Amniotic stem cell (primary cell): ENCODE measurements around the gene CFAP57.

Source experiments
- DNase-seq: peaks from one replicate; lab custom pipeline; 2025; lab: John Stamatoyannopoulos, UW

Gene CFAP57

DNA sequence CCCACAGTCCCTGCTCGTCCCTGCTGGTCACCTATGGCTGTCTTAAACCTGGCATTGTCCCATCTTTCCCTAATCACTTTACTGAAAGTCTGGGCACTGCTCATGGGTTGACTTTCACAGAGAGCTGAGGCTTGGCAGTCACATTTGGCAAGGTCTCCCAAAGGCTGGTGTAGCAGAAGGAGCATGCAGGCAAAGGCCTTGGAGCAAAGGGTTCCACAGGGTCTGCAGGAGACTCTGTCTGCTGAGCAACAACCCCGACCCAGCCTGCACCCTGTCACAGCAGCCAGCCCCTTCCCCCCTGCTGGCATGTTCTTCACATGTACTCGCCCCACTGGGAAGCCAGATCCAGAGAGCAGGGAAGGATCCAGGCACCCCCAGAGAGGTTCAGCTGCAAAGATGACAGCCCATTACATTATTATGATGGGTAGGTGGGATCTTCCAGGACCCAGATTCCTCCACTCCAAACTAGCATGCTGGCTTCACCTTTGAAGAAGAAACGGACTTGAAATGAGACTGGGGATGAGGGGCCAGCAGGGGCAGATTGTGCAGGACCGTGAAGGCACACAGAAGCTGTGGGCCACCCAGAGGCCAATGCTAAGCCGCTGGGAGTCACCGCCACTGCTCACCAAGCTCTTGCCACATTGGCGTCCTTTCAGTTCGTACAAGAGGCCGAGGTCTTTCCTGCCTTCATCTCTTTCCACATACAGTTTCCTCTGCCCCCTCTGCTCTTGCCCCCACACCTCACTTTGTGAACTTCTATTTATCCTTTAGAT, 83.5 kb downstream of the CFAP57 start:
- no peak for DNase-seq

DNA sequence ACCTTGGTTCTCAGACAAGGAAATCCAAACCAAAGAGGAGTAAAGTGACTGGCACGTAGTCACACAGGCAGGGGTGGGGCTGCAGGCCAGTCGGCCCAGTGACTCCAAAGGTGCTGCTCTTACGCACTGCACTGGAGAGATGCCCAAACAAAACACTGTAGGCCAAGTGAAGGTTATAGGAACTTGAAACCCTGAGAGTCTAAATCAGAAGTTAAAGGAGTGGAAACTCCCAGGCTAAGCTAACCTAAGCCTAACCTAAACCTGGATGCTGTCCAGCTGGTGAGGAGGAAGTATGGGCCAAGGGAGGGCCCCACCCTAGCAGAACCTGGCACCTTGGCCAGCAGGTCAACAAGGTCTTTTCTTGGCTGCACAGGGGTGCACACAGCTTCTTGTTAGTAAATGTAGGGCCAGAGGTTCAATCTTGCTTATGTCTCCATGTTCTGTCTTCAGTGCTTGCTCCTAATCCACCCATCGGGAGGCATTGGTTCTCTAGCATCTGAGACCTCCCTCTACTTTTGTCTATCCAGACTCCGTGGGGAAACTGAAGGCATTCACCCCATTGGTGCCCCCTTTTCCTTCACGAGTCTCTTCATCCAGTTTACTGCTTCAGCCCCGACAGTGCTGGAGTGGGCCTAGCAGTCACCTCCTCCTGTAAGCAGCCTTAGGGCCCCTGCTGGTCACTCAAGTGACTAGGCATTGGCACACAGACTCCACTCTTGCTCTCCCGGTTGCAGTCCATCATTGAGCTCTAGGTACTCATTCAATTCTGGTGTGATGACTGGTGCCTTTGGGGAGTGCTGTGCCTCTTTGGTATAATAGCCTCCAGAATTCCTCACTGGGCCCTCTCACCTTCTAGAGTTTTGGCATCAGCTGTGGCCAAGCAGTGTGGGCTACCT, 84.8 kb downstream of the CFAP57 start:
- DNase-seq = no peak

DNA sequence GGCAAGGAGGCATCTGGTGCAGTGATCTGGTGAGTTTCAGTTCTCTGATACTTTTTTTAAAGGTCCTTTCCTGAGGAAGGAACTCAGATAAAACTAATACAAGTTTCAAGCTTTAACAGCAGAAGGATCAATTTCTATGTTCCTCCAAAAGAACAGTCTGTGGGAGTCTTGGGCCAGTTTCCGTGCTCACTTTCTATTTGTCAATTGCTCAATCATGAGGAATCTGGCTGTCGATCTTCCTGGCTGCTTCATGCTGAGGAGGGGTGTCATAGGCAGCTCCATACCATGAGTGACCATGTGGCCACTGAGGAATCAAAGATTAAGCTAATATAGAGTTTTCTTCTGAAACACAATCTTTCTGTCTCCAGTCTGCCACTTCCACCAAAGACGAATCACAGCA, 86.2 kb downstream of the CFAP57 start:
- DNase-seq = no peak

DNA sequence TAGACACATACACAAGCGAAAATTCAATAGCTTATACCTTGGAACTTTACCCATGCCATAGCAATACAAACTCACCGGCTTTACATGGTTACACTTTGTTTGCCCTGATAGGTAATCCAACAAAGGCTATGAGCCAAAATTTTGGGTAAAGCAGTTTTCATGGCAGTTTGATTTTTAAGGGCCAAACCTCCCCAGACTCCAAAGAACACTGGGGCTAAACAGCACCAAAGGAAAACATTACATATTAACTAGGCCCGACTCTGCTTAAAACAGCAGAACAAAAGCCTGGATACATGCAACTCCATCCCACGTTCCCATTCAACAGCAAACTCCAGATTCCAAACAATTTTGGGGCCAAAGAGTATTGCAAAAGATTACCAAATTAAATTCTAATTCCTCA, 93.3 kb downstream of the CFAP57 start:
- no peak for DNase-seq

DNA sequence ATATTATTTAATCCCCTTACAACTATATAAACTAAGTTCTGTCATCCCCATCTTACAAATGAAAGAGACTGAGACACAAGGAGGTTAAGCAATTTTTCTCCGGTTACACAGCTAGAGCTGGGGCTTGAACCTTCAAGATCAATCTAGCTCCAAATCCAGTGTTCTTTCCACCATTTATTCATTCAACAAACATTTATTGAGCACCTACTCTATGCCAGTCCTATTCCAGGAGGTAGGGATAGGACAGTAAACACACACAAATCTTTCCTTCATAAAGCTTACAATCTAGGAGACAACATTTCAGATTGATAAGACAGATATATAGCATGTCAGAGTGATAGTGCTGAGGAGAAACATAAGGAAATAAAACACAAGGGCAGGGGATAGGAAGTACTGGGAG, 94.8 kb downstream of the CFAP57 start:
- no peak for DNase-seq

DNA sequence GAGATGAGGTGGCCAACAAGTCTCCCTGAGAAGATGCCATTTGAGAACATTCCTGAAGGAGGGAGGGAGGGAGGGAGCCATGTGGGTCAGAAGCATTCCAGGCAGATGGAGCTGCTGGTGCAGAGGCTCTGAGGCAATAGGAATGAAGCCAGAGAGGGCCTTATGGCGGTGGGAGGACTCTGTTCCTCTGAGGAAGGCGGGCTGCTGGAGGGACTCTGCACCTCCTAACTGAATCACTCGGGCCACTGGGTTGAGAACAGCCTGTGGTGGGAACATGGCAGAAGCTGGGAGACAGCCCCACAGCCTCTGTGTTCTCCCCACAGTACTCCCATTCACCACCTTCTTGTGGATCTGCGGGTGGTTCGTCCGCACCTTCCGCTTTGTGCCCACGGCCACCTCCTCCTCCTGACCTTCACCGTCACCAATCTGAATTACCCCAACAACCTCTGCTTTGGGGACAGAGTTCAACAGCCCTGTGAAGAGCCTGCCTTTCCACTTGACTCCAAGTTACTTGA, 95.2 kb downstream of the CFAP57 start:
- peak; percentile 7 for DNase-seq

DNA sequence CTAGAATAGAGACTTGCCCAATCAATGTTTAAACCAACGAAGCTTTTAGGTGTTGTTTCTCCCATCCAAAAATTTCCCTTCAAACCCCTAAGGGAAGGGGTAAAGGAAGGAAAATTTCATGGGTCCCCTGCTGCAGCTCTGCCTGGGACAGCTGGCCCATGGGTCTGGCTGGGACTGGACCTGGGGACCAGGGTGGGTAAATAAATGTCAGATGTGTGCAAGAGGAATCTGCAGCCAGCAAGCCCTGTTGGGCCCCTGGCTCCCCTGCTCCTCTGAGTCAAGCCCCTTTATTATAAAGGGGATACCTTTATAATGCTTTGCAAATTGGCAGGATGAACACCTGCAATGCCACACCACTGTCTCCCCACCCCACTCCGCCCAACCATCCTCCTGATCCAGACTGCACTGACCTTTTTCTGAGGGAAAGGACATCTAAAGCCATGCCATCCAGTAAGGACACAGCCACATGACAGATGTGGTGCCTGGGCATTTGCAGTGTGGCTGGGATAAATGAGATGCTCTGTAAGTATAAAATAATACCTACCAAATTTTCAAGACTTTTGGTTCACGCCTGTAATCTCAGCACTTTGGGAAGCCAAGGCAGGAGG, 95.8 kb downstream of the CFAP57 start:
- no peak for DNase-seq

DNA sequence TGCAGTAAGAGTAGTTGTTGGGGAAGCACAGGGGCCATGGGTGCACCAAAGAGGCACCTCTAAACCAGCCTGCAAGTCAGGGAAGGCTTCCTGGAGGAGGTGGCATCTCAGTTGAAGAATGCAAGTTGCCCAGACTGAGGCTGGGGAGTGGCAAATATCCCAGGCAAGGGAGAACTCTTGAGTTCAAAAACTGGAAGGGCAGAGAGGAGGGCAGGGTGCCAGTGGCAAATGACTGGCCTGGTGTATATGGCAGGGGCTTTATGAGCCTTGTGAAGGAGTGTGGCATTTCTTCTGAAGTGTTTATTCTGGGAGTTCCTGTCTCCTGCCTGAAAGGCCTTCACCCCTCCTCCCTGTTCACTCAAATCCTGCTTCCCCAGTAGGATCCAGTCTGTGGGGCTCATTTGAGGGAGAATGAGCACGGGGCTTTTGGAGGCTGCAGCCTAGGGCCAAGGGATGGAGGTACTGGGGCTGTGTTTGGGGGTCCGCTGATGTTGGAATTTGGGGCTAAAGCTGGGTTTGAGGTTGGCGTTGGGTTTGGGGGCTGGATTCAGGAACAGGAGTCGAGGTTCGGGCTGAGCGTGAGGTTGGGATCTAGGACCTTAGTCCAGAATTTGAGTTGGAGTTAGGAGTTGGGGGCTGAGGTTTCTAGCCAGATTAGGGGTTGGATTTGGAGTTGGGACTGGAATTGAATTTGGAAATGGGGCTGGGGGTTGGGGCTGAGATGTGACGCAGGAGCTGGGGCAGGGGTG, 97.7 kb downstream of the CFAP57 start, which contains the start of gene TMEM125:
Gene TMEM125, plus strand, starts transcription at position 357 of the 749 bp plus-strand sequence. CDS start 2,740 bp downstream, outside the sequence.
- no peak for DNase-seq

DNA sequence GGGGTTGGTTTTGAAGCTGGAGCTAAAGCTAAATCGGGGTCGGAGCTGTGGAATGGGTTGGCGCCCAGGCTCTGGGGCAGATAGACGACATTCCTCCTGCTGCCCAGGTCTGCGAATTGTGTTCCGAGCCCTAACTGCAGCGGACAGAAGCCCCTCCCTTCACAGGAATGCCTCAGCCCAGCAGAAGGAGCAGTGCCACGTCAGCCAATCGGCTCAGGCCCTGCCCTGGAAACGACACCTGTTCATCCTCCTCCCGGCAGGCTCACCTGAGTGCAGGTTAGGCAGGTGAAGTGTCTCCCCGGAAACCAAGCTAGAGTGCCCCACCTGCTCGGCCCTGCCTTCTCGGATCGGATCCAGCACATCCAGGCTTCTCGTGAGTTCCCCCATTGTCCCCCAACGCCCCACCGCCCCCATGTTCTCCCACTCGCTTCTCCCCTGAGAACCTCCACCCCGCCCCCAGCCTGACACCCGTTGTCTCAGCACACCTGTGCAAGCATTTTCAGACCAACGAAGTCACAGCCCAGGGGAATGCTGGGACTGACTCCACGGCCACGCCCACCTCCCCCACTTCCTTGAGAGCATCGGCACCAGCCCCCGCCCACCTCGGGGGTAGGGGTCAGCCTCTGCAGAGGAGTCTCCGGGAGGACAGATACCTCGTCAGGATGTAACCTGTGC, 98.4 kb downstream of the CFAP57 start:
- no peak for DNase-seq

DNA sequence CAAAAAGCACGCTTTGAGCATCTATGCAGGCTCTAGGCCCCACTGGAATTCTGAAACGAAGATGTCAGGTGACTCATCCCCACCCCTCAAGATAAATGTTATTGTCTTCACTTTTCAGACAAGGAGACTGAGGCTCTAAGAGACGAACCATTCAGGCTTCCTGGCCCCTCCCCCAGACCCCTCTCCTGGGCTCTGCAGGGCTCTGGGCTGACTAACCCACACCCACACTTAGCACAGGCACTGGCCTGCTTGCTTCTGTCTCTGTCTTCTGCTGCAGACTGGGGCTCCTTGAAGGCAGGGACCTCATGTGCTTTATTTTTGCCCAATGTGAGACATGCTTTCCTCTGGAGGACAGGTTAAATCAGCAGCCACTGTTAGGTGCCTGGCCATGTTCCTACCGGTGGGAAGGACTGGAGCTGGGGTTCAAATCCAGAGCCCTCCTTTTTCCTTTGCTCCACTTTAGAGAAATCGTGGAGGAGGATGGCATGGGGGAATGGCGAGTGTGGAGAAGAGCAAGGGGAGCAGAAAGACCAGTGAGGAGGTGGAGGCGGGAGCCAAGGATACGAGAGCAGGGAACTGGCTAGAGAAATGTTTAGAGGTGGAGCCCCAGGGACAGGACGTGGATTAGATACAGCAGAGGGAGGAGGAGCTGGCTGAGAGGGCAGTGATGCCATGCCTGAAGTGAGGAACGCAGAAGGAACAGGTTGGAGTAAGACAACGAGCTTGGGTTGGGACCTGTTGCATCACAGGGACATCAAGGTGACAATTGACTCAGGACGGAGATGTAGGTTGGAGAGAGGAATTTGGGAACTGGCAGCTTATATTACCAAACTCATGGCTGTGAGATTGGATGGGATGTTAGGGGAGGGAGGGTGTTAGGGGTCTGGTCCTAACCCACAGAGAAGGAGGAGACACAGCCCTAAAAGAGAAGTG, 99.3 kb downstream of the CFAP57 start:
- no peak for DNase-seq

DNA sequence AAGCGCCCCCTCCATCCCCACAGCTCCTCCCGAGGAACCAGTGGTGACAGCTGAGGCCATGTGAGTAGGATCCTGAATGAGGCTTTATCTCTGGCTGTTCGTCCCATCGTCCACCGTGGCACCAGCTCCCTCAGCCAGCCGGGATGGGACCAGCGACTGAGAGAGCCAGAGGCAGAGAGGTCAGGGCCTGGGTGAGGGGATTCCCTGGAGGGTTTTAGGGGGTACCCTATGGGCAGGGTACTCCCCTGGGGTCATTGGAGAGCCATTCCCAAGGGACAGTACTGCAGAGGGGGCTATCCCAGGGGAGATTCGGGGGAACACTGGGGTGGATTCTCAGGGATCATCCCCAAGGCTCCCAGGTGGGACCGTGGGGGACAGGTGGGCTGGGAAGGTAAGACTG, 100.0 kb downstream of the CFAP57 start:
- DNase-seq = no peak

DNA sequence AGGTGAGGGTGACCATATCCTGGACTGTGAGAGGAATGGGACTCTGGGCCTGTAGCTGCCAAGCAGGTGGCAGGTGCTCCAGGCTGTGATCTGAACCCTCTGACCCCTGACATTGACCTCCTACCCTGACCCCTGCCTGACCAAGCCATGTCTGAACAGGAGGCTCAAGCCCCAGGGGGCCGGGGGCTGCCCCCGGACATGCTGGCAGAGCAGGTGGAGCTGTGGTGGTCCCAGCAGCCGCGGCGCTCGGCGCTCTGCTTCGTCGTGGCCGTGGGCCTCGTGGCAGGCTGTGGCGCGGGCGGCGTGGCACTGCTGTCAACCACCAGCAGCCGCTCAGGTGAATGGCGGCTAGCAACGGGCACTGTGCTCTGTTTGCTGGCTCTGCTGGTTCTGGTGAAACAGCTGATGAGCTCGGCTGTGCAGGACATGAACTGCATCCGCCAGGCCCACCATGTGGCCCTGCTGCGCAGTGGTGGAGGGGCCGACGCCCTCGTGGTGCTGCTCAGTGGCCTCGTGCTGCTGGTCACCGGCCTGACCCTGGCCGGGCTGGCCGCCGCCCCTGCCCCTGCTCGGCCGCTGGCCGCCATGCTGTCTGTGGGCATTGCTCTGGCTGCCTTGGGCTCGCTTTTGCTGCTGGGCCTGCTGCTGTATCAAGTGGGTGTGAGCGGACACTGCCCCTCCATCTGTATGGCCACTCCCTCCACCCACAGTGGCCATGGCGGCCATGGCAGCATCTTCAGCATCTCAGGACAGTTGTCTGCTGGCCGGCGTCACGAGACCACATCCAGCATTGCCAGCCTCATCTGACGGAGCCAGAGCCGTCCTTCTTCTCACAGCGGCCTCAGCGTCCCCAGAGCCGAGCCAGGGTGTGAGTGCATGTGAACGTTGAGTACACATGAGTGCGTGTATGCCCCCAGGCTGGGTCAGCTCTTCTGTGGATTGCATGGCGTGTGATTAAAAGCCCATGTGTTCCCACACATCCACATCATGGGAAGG, 100.7 kb downstream of the CFAP57 start:
- no peak for DNase-seq

DNA sequence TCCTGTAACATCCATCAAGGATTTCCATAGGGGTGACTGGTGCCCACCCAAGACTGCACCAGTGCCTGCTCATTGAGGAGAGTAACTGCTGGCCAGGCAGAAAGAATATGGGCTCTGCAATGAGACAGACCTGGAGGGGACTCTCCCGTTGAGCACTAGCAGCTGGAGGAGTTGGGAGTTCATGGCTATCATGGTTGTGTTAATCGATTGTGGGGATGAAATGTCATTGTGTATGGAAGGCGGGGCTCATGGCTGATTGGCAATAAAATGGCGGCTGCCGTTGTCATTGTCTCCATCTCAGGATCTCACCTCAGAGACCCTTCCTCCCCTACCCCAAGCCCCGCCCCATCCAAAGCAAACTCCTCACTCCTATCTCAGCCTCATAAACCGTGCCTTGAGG, 101.6 kb downstream of the CFAP57 start:
- DNase-seq = no peak

DNA sequence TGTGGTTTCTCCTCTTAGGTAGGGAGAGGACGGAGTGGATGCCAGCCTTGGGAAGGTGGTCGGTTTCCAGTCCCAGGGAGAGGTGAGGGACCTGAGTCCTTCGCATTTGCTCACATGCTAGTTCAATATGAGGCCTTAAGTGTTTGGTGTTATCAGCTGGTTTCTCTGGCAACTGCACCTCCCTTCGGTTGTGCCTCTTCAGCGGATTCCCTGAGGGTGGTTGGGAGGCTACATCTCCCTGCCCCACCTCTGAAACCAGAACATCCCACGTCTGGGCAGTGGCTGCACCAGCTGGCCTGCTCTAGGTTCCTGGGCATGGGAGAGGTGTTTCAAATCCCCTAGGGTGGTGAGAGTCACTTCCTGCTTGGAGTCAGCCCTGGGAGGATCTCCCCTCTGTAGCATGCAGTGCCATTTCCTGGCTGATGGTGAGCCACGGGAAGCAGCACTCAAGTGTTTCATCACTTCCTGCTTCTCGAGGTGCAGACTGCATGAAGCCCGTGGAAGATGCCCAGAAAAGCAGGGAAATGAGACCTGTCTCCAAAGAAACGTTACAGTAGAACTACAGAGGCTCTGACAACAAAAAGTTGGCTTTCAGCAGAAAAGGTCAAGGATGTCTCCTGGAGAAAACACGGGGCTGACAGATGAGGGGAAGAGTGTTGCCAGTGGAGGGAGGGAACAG, 102.1 kb downstream of the CFAP57 start:
- DNase-seq = no peak

DNA sequence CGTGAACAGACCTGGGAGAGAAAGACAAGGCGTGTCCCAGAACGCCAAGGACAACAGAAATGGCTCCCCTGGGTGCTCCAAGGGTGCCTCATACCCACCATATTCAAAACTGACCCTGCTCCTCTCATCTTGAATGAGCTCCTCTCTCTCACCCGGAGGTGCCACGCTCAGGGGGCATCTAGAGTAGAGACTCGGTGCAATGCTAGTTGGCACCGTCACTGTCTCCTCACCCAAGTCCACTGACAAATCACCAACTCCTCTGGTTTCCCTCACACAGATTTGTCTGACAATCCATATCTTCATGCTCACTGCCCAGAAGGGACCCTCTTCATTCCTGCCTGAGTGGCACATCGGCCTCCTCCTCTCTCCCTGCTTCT, 102.7 kb downstream of the CFAP57 start:
- no peak for DNase-seq

DNA sequence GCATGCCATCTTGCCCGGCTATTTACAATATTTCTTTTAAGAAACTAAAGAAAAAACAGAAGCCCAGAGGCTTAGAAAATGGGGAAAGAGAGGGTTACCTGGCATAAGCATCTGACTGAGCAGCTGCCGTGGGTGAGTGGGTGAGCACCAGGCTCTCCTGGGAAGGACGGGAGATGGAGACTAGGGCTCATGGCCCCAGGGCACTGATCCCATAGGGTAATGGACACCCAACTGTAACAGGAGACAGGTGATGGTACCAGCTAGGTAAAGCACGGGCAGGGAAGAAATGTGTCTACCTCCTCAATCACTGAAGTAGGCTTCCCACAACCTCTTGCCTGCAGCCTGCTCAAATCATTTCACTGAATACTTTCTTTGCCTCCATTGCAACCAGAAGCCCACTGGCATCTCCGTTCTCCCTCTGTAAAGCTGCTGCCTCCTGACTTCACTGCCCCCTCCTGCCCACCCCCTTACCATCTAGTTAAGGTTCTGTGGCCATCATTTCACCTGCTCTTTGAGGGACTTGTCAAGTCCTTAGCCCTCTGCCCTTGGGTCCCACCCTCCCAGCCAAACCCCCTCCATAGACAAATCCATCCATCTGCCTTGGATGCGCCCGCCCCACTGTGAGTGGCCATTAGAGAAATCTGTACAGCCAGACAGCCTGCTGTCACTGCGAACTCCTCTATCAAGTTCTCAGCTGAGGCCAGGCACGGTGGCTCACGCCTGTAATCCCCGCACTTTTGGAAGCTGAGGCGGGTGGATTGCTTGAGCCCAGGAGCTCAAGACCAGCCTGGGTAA, 103.9 kb downstream of the CFAP57 start:
- DNase-seq = no peak

DNA sequence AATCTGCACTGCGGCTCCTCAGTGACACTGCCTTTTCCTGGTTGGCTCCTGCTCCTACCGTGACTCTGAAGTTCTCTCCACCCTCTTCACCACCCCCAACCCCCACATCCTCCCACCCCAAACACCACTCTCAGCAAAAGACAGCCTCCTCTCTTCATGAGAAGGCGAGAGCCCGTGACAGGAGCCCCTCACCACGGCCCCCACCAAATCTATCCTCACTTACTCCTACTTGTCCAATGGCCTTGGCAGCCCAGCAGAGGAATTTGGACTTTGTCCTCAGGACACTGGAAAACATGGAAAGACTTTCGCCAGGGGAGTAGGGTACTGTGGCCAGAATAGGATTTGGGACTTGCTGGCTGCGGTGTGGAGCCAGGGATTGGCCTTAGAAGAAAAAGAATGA, 104.5 kb downstream of the CFAP57 start:
- no peak for DNase-seq
